Neural progenitor cell (in vitro differentiated cells): ENCODE measurements around the gene SESN3.

Source experiments
- EZH2 ChIP-seq: fragments of 200-600 bp; sonication (generic); IDR thresholded peaks from 2 replicates; pipeline ENCODE4 v1.6.1; 2017; ENCODE audit warnings: antibody characterized with exemption, mild to moderate bottlenecking, moderate library complexity
- TF ChIP-seq, protein P1 (sequence below): fragments of 200-600 bp; sonication (generic); IDR thresholded peaks from 2 replicates; pipeline ENCODE4 v1.5.1; 2017; ENCODE audit warnings: antibody characterized with exemption, mild to moderate bottlenecking

DNA sequence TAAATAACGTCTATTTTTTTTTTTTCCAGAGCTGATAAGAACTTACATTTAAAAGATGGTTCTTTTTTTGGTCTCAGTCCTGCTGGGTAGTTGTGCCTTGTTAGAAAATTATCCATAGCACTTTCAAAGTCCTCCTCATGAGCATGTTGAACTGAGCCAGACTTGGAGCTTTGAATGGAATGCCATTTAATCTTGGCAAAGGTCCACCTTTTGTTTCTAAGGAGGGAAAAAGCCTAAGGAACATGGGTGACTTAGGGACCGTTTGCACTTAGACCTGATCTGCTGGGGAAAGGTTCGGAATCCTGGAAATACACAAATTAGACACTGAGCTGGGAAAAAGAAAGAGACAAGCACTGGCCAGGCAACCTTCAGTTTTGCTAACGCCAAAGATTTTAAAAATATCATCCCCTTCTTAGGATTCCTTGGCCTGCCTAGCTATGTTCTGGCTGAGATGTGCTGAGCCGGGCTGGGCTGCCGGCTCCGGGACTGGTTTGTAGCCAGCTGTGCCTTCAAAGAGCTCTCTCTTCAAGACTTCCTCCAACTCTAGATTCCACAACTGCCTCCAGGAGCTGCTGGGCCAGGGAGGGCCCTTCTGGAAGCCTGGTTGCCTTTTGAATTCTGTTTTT lies 74.0 kb downstream of the SESN3 start:
- TF ChIP-seq, protein P1, sequence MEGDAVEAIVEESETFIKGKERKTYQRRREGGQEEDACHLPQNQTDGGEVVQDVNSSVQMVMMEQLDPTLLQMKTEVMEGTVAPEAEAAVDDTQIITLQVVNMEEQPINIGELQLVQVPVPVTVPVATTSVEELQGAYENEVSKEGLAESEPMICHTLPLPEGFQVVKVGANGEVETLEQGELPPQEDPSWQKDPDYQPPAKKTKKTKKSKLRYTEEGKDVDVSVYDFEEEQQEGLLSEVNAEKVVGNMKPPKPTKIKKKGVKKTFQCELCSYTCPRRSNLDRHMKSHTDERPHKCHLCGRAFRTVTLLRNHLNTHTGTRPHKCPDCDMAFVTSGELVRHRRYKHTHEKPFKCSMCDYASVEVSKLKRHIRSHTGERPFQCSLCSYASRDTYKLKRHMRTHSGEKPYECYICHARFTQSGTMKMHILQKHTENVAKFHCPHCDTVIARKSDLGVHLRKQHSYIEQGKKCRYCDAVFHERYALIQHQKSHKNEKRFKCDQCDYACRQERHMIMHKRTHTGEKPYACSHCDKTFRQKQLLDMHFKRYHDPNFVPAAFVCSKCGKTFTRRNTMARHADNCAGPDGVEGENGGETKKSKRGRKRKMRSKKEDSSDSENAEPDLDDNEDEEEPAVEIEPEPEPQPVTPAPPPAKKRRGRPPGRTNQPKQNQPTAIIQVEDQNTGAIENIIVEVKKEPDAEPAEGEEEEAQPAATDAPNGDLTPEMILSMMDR: no peak
- no peak for TF ChIP-seq EZH2
